ENCODE data around the gene ALOXE3.
A peak's percentile ranks its signal among the peaks of the same experiment; 100 is the strongest.

The ALOXE3 gene

DNA sequence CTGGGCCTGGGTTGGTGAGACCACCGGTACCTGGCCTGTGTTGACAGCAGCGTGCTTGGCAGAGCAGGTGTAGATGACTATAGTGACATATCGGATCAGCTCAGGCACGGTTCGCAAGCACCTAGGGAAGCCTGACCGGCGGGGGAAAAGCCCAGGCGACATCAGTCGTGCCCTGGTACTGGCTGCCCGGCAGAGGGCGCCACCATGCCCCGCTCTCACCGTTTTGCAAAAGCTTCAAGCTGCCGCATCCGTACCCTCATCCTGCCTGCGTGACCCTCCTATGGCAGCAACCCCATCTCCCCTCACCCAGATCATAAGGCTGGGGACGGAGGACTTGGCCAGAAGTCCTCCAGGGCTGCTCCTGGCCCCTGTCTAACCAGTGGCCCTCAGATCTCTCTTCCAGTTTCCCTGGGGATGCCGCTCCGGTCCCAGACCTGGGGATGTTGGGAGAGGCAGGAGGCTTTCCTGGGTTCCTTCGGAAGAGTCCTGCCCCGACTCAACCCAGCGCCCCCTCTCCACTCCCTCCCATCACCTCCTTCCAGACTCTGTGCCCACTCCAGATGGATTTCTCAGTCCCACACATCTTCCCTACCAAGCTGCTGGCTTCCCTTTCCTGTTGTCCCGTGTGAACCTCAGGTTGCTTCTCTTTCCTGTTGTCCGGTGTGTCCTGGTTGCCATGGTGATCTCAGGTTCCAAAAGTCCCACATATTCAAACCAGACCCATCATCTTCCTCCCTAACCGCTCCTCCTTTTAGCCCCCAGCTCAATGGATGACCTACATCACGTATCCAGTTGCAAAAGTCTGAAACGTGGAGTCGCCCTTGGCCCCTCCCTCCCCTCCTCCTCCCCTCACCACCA is 44.5 kb downstream of the ALOXE3 start (continued):
- TF ChIP-seq, protein P1, sequence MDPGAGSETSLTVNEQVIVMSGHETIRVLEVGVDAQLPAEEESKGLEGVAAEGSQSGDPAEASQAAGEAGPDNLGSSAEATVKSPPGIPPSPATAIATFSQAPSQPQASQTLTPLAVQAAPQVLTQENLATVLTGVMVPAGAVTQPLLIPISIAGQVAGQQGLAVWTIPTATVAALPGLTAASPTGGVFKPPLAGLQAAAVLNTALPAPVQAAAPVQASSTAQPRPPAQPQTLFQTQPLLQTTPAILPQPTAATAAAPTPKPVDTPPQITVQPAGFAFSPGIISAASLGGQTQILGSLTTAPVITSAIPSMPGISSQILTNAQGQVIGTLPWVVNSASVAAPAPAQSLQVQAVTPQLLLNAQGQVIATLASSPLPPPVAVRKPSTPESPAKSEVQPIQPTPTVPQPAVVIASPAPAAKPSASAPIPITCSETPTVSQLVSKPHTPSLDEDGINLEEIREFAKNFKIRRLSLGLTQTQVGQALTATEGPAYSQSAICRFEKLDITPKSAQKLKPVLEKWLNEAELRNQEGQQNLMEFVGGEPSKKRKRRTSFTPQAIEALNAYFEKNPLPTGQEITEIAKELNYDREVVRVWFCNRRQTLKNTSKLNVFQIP (CRISPR knock-in tag; IDR thresholded peaks at IDR 0.05; ENCODE audit: borderline replicate concordance, low read depth) = no peak
- TF ChIP-seq SNAI2 (CRISPR knock-in tag; IDR thresholded peaks at IDR 0.05) (no peak), ZNF70 (CRISPR knock-in tag; IDR thresholded peaks at IDR 0.05) (no peak), TOX (CRISPR knock-in tag; IDR thresholded peaks at IDR 0.05; ENCODE audit: borderline replicate concordance) (no peak), TCF4 (CRISPR knock-in tag; IDR thresholded peaks at IDR 0.05; ENCODE audit: borderline replicate concordance) (no peak), PPARA (CRISPR knock-in tag; IDR thresholded peaks at IDR 0.05; ENCODE audit: borderline replicate concordance) (no peak), BACH2 (CRISPR knock-in tag; IDR thresholded peaks at IDR 0.05; ENCODE audit: borderline replicate concordance) (no peak), ZFP30 (CRISPR knock-in tag; IDR thresholded peaks at IDR 0.05) (no peak), ZNF565 (CRISPR knock-in tag; conservative IDR thresholded peaks at IDR 0.05; ENCODE audit: low read depth) (no peak), OSR1 (CRISPR knock-in tag; IDR thresholded peaks at IDR 0.05) (no peak), RARB (CRISPR knock-in tag; IDR thresholded peaks at IDR 0.05) (no peak)
- TF ChIP-seq, protein P2, sequence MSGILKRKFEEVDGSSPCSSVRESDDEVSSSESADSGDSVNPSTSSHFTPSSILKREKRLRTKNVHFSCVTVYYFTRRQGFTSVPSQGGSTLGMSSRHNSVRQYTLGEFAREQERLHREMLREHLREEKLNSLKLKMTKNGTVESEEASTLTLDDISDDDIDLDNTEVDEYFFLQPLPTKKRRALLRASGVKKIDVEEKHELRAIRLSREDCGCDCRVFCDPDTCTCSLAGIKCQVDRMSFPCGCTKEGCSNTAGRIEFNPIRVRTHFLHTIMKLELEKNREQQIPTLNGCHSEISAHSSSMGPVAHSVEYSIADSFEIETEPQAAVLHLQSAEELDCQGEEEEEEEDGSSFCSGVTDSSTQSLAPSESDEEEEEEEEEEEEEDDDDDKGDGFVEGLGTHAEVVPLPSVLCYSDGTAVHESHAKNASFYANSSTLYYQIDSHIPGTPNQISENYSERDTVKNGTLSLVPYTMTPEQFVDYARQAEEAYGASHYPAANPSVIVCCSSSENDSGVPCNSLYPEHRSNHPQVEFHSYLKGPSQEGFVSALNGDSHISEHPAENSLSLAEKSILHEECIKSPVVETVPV (CRISPR knock-in tag; IDR thresholded peaks at IDR 0.05) = no peak

DNA sequence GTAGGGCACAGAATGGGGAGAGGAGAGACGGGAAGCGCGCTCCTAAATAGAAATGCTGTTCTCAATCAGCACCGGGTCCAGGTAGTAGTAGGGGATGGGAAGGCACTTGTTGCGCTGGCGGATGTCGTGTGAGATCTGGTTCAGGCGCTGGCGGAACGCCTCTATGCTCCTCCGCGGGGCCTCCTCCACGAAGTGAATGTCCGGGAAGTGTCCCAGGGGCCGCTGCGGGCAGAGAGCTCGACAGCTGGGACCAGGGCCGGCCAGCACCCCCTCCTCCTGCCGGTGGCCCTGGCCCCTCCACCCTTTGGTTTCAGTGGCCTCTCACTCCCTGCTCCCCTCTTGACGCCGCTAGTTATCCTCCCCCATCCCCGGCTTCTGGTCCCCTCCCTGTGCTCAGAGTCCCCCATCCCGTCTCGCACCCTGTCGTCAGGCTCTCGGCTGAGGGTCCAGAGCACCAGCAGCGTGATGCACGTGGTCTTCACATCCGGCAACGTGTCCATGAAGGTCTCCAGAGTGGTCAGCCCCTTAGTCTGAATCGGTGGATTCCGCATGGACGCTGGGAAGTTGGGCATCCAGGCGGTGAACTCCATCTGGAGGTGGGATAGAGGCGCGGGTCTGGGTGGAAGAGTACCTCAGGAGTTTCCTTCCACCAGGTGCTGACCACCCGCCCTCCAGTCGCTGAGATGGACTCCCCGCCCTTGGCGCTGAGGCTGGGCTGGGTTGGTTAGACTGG is 45.4 kb downstream of the ALOXE3 start:
- peak; percentile 21; the same call in 2 of the 3 replicates for ATAC-seq
- no peak for TF ChIP-seq OSR1 (CRISPR knock-in tag; IDR thresholded peaks at IDR 0.05)
- no peak for TF ChIP-seq TCF4 (CRISPR knock-in tag; IDR thresholded peaks at IDR 0.05; ENCODE audit: borderline replicate concordance)
- TF ChIP-seq RARB (CRISPR knock-in tag; IDR thresholded peaks at IDR 0.05) = no peak
- TF ChIP-seq, protein P1 (CRISPR knock-in tag; IDR thresholded peaks at IDR 0.05; ENCODE audit: borderline replicate concordance, low read depth) = no peak
- no peak for TF ChIP-seq CSDC2 (CRISPR knock-in tag; IDR thresholded peaks at IDR 0.05)
- no peak for TF ChIP-seq ZNF8 (CRISPR knock-in tag; IDR thresholded peaks at IDR 0.05)
- no peak for TF ChIP-seq BACH2 (CRISPR knock-in tag; IDR thresholded peaks at IDR 0.05; ENCODE audit: borderline replicate concordance)

DNA sequence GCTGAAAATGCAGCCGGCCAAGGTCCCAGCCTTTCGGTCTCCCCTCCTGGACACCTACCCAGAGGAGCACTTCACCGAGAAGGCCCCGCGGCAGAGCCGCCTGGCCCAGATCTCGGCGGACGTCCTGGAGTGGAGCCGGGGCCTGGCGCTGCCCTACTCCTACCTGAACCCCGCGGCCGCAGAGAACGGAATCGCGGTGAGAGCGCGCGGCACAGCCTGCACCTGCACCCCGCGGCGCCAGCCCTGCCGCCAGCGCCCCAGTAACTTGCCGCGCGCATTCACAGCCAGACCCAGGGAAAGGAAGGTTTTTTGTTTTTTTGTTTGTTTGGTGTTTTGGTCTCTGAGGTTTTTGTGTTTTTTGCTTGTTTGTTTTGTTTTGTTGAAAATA is 46.0 kb downstream of the ALOXE3 start:
- no peak for ATAC-seq
- TF ChIP-seq ESRRG (CRISPR knock-in tag; IDR thresholded peaks at IDR 0.05) (no peak), ZFP3 (CRISPR knock-in tag; IDR thresholded peaks at IDR 0.05) (no peak), TCF4 (CRISPR knock-in tag; IDR thresholded peaks at IDR 0.05; ENCODE audit: borderline replicate concordance) (no peak), ZNF8 (CRISPR knock-in tag; IDR thresholded peaks at IDR 0.05) (no peak), ZFP30 (CRISPR knock-in tag; IDR thresholded peaks at IDR 0.05) (no peak), RARB (CRISPR knock-in tag; IDR thresholded peaks at IDR 0.05) (no peak), ARNTL (CRISPR knock-in tag; IDR thresholded peaks at IDR 0.05; ENCODE audit: borderline replicate concordance, low read depth) (no peak), SNAI2 (CRISPR knock-in tag; IDR thresholded peaks at IDR 0.05) (no peak), OSR1 (CRISPR knock-in tag; IDR thresholded peaks at IDR 0.05) (no peak), TOX (CRISPR knock-in tag; IDR thresholded peaks at IDR 0.05; ENCODE audit: borderline replicate concordance) (no peak), GLIS3 (CRISPR knock-in tag; IDR thresholded peaks at IDR 0.05) (no peak), CSDC2 (CRISPR knock-in tag; IDR thresholded peaks at IDR 0.05) (no peak), PPARA (CRISPR knock-in tag; IDR thresholded peaks at IDR 0.05; ENCODE audit: borderline replicate concordance) (no peak)
- TF ChIP-seq, protein P3, sequence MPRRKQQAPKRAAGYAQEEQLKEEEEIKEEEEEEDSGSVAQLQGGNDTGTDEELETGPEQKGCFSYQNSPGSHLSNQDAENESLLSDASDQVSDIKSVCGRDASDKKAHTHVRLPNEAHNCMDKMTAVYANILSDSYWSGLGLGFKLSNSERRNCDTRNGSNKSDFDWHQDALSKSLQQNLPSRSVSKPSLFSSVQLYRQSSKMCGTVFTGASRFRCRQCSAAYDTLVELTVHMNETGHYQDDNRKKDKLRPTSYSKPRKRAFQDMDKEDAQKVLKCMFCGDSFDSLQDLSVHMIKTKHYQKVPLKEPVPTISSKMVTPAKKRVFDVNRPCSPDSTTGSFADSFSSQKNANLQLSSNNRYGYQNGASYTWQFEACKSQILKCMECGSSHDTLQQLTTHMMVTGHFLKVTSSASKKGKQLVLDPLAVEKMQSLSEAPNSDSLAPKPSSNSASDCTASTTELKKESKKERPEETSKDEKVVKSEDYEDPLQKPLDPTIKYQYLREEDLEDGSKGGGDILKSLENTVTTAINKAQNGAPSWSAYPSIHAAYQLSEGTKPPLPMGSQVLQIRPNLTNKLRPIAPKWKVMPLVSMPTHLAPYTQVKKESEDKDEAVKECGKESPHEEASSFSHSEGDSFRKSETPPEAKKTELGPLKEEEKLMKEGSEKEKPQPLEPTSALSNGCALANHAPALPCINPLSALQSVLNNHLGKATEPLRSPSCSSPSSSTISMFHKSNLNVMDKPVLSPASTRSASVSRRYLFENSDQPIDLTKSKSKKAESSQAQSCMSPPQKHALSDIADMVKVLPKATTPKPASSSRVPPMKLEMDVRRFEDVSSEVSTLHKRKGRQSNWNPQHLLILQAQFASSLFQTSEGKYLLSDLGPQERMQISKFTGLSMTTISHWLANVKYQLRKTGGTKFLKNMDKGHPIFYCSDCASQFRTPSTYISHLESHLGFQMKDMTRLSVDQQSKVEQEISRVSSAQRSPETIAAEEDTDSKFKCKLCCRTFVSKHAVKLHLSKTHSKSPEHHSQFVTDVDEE (CRISPR knock-in tag; IDR thresholded peaks at IDR 0.05) = no peak
- TF ChIP-seq, protein P2 (CRISPR knock-in tag; IDR thresholded peaks at IDR 0.05) = no peak
- TF ChIP-seq, protein P1 (CRISPR knock-in tag; IDR thresholded peaks at IDR 0.05; ENCODE audit: borderline replicate concordance, low read depth) = no peak
- TF ChIP-seq, protein P4, sequence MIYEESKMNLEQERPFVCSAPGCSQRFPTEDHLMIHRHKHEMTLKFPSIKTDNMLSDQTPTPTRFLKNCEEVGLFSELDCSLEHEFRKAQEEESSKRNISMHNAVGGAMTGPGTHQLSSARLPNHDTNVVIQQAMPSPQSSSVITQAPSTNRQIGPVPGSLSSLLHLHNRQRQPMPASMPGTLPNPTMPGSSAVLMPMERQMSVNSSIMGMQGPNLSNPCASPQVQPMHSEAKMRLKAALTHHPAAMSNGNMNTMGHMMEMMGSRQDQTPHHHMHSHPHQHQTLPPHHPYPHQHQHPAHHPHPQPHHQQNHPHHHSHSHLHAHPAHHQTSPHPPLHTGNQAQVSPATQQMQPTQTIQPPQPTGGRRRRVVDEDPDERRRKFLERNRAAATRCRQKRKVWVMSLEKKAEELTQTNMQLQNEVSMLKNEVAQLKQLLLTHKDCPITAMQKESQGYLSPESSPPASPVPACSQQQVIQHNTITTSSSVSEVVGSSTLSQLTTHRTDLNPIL (CRISPR knock-in tag; IDR thresholded peaks at IDR 0.05; ENCODE audit: low read depth) = no peak

Measured in SK-N-SH treated with all-trans-retinoic acid at 6 μM for 48 hours (cell line).